A673 (cell line): ENCODE measurements around the gene SCRN1. TPM values are rescaled to one million over a fixed set of nuclear protein-coding genes. Genes with fewer than 3 reads are reported as not detected.

Experiments used
- BruUV-seq: library from RNA; stranded (reverse); fragments of 400-500 nt; replicated peaks from 2 replicates; lab custom pipeline; 2021; lab: Mats Ljungman, UMichigan
- CTCF ChIA-PET: fragments of 300-600 bp; sonication (Branson Sonifier 250); formaldehyde crosslinking; loops from one replicate; lab custom pipeline; 2022; ENCODE audit warnings: antibody characterized with exemption; lab: Charles Lee
- POLR2A ChIA-PET: fragments of 300-600 bp; sonication (Branson Sonifier 250); formaldehyde crosslinking; loops from one replicate; lab custom pipeline; 2022; ENCODE audit warnings: antibody characterized with exemption; ENCODE audit not compliant: low non-redundant PET; lab: Charles Lee
- DNase-seq: peaks from one replicate; pipeline ENCODE4 v3.0.0-alpha.2; 2015; ENCODE audit warnings: low spot score
- H3K27ac ChIP-seq: fragments of 200-600 bp; sonication (generic); 2 replicates; pipeline ENCODE4 v1.5.1; 2016; ENCODE audit warnings: mixed run types, low read depth, mild to moderate bottlenecking, mixed read lengths, antibody characterized with exemption, low read length; ENCODE audit not compliant: poor library complexity, severe bottlenecking
- H3K27me3 ChIP-seq: fragments of 200-600 bp; sonication (generic); replicated peaks from 2 replicates; pipeline ENCODE4 v1.6.1; 2017; ENCODE audit warnings: mixed run types, low read depth, mild to moderate bottlenecking, mixed read lengths, antibody characterized with exemption, low read length; ENCODE audit not compliant: insufficient read depth, poor library complexity
- H3K36me3 ChIP-seq: fragments of 200-600 bp; sonication (generic); 2 replicates; pipeline ENCODE4 v1.6.1; 2016; ENCODE audit warnings: mixed run types, mild to moderate bottlenecking, mixed read lengths, antibody characterized with exemption, low read length; ENCODE audit not compliant: insufficient read depth, poor library complexity, severe bottlenecking
- H3K4me1 ChIP-seq: fragments of 200-600 bp; sonication (generic); 2 replicates; pipeline ENCODE4 v1.6.1; 2017; ENCODE audit warnings: mixed run types, mild to moderate bottlenecking, mixed read lengths, antibody characterized with exemption, low read length; ENCODE audit not compliant: insufficient read depth, poor library complexity, severe bottlenecking
- H3K4me3 ChIP-seq: fragments of 200-600 bp; sonication (generic); 2 replicates; pipeline ENCODE4 v1.5.1; 2016; ENCODE audit warnings: low read depth, mixed run types, mild to moderate bottlenecking, mixed read lengths, low read length; ENCODE audit not compliant: poor library complexity, severe bottlenecking
- H3K9me3 ChIP-seq: fragments of 200-600 bp; sonication (generic); 2 replicates; pipeline ENCODE4 v1.6.1; 2016; ENCODE audit warnings: mixed run types, low read depth, mild to moderate bottlenecking, mixed read lengths, antibody characterized with exemption, low read length; ENCODE audit not compliant: poor library complexity, severe bottlenecking
- CTCF ChIP-seq: fragments of 300-800, 200-600 bp; sonication (generic); conservative IDR thresholded peaks from 2 replicates; pipeline ENCODE4 v1.5.1; 2017; ENCODE audit warnings: low read depth, mild to moderate bottlenecking, antibody characterized with exemption, low read length, moderate library complexity, mixed read lengths
- EZH2 ChIP-seq: fragments of 200-600 bp; sonication (generic); IDR thresholded peaks from 2 replicates; pipeline ENCODE4 v1.6.1; 2017; ENCODE audit warnings: borderline replicate concordance, low read depth, mild to moderate bottlenecking, mixed read lengths, antibody characterized with exemption, low read length; ENCODE audit not compliant: poor library complexity, severe bottlenecking
- intact Hi-C: fragments of 100-400 bp; cut with micrococcal nuclease; formaldehyde crosslinking; loops from one replicate; pipeline ENCODE4 v1.10.0; 2022; ENCODE audit not compliant: unreplicated experiment
- total RNA-seq: library from RNA; stranded (reverse); gene quantifications from 2 replicates; pipeline ENCODE4 v1.2.3, GENCODE V29; 2021

Gene SCRN1
- total RNA-seq, 1 experiment from 2014 or later, result 83.9 TPM

- intact Hi-C loops, result no loop called here
- POLR2A ChIA-PET, result no interaction called here
These were observed 100.3 kb downstream of the SCRN1 start for GRCh38 chr7:29889288-29889687.

GRCh38 chr7:29888006-29888405 is 101.6 kb downstream of the SCRN1 start:
- DNase-seq, result no peak
- Histone ChIP-seq H3K27ac (no peak overlapping the region), H3K9me3 (no peaks in the 10 kb centered on the region), H3K27me3 (no peaks in the 10 kb centered on the region), H3K4me1 (no peaks in the 10 kb centered on the region), H3K36me3 (no peaks in the 10 kb centered on the region), H3K4me3 (no peak overlapping the region)
- intact Hi-C loops, result no loop called here
- no TSS peak for BruUV-seq
- CTCF ChIA-PET, result no interaction called here
- TF ChIP-seq EZH2, result no peak
- TF ChIP-seq CTCF, result no peak
- POLR2A ChIA-PET, result no interaction called here

More at GRCh38 chr7:29889288-29889687, 100.3 kb downstream of the SCRN1 start:
- H3K27ac ChIP-seq, result no peak overlapping the region
- CTCF ChIA-PET, result no interaction called here
- H3K4me1 ChIP-seq, result no peaks in the 10 kb centered on the region
- no TSS peak for BruUV-seq
- H3K4me3 ChIP-seq, result no peak overlapping the region
- H3K9me3 ChIP-seq, result no peaks in the 10 kb centered on the region
- no peaks in the 10 kb centered on the region for H3K36me3 ChIP-seq
- no peak for DNase-seq
- TF ChIP-seq CTCF, result no peak
- H3K27me3 ChIP-seq, result no peaks in the 10 kb centered on the region

- Histone ChIP-seq H3K9me3 (no peaks in the 10 kb centered on the region), H3K4me3 (no peak overlapping the region), H3K27me3 (no peaks in the 10 kb centered on the region), H3K27ac (no peak overlapping the region), H3K4me1 (no peaks in the 10 kb centered on the region), H3K36me3 (no peaks in the 10 kb centered on the region)
- intact Hi-C loops, result no loop called here
- POLR2A ChIA-PET, result no interaction called here
- no peak for DNase-seq
- CTCF ChIA-PET, result no interaction called here
- TF ChIP-seq EZH2, result no peak
- no peak for TF ChIP-seq CTCF
- BruUV-seq, result no TSS peak
These were observed 102.8 kb downstream of the SCRN1 start for GRCh38 chr7:29886827-29887226.
